WTC11 (cell line): ENCODE results near the gene SLC41A3. TPM values are rescaled to one million over a fixed set of nuclear protein-coding genes. Genes with fewer than 3 reads are reported as not detected.

Experiments used
- ATAC-seq: fragments of 200-7000 bp; cut with Tn5 transposase; 2 replicates; pipeline ENCODE4 v1.10.0; 2021; ENCODE audit warnings: mild to moderate bottlenecking, moderate library complexity
- CTCF ChIA-PET: fragments of 300-600 bp; sonication (Branson Sonifier 250); formaldehyde crosslinking; loops from one replicate; lab custom pipeline; 2021; ENCODE audit warnings: antibody characterized with exemption; lab: Charles Lee
- POLR2A ChIA-PET: fragments of 350-600 bp; sonication (Branson Sonifier 250); formaldehyde crosslinking; loops from one replicate; lab custom pipeline; 2021; ENCODE audit warnings: antibody characterized with exemption; lab: Charles Lee
- DNase-seq: peaks from one replicate; pipeline ENCODE4 v3.0.0; 2021; ENCODE audit warnings: low spot score
- H3K27ac Mint-ChIP-seq: 2 replicates; pipeline ENCODE4 v1.8.0; 2021; ENCODE audit warnings: mixed read lengths
- H3K27me3 Mint-ChIP-seq: 2 replicates; pipeline ENCODE4 v1.8.0; 2021; ENCODE audit warnings: low read depth, mild to moderate bottlenecking, moderate library complexity, mixed read lengths
- H3K36me3 Mint-ChIP-seq: 2 replicates; pipeline ENCODE4 v1.8.0; 2021; ENCODE audit warnings: mixed read lengths
- H3K4me1 Mint-ChIP-seq: 2 replicates; pipeline ENCODE4 v1.8.0; 2022; ENCODE audit warnings: mixed read lengths
- H3K4me3 Mint-ChIP-seq: 2 replicates; pipeline ENCODE4 v1.8.0; 2021; ENCODE audit warnings: mild to moderate bottlenecking, moderate library complexity, mixed read lengths
- H3K9me3 Mint-ChIP-seq: 2 replicates; pipeline ENCODE4 v1.8.0; 2021; ENCODE audit warnings: mixed read lengths
- CBFB ChIP-seq: sonication (generic); formaldehyde crosslinking; IDR thresholded peaks from 2 replicates; pipeline ENCODE4 v1.8.1; 2022; ENCODE audit warnings: mild to moderate bottlenecking, low read depth, missing genetic modification reagents
- CREB1 ChIP-seq: sonication (generic); formaldehyde crosslinking; IDR thresholded peaks from 2 replicates; pipeline ENCODE4 v1.8.0; 2023; ENCODE audit warnings: mild to moderate bottlenecking, missing genetic modification reagents
- E2F4 ChIP-seq: sonication (generic); formaldehyde crosslinking; IDR thresholded peaks from 2 replicates; pipeline ENCODE4 v1.8.1; 2022; ENCODE audit warnings: low read depth, mild to moderate bottlenecking, moderate library complexity, missing genetic modification reagents, borderline replicate concordance
- ELF4 ChIP-seq: sonication (generic); formaldehyde crosslinking; IDR thresholded peaks from 2 replicates; pipeline ENCODE4 v1.8.1; 2022; ENCODE audit warnings: low read depth, mild to moderate bottlenecking, moderate library complexity, missing genetic modification reagents
- FOXP1 ChIP-seq: sonication (generic); formaldehyde crosslinking; IDR thresholded peaks from 2 replicates; pipeline ENCODE4 v1.8.0; 2022; ENCODE audit warnings: missing genetic modification reagents, mild to moderate bottlenecking, moderate library complexity, borderline replicate concordance
- GABPB1 ChIP-seq: sonication (generic); formaldehyde crosslinking; IDR thresholded peaks from 2 replicates; pipeline ENCODE4 v1.8.1; 2023; ENCODE audit warnings: mild to moderate bottlenecking, missing genetic modification reagents
- GTF2I ChIP-seq: fragments of 250-450 bp; sonication (Bioruptor Pico); conservative IDR thresholded peaks from 2 replicates; pipeline ENCODE4 v1.4.0; 2021; ENCODE audit warnings: mild to moderate bottlenecking
- HMGA2 ChIP-seq: fragments of 250-450 bp; sonication (Bioruptor Pico); IDR thresholded peaks from 2 replicates; pipeline ENCODE4 v1.4.0; 2021; ENCODE audit warnings: mild to moderate bottlenecking, moderate library complexity
- IRF1 ChIP-seq: sonication (generic); formaldehyde crosslinking; IDR thresholded peaks from 2 replicates; pipeline ENCODE4 v1.8.0; 2023; ENCODE audit warnings: missing genetic modification reagents
- NR3C1 ChIP-seq: sonication (generic); formaldehyde crosslinking; conservative IDR thresholded peaks from 2 replicates; pipeline ENCODE4 v1.8.1; 2023; ENCODE audit warnings: low read depth, mild to moderate bottlenecking, missing genetic modification reagents
- RELA ChIP-seq: sonication (generic); formaldehyde crosslinking; IDR thresholded peaks from 2 replicates; pipeline ENCODE4 v1.8.1; 2022; ENCODE audit warnings: missing genetic modification reagents, mild to moderate bottlenecking, borderline replicate concordance
- RORB ChIP-seq: fragments of 250-450 bp; sonication (Bioruptor Pico); IDR thresholded peaks from 2 replicates; pipeline ENCODE4 v1.9.0; 2021; ENCODE audit warnings: mild to moderate bottlenecking
- SMAD3 ChIP-seq: sonication (generic); formaldehyde crosslinking; IDR thresholded peaks from 2 replicates; pipeline ENCODE4 v1.8.0; 2022; ENCODE audit warnings: missing genetic modification reagents, mild to moderate bottlenecking, borderline replicate concordance
- SMAD4 ChIP-seq: sonication (generic); formaldehyde crosslinking; IDR thresholded peaks from 2 replicates; pipeline ENCODE4 v1.8.0; 2022; ENCODE audit warnings: mild to moderate bottlenecking, missing genetic modification reagents
- SOX15 ChIP-seq: fragments of 250-450 bp; sonication (Bioruptor Pico); IDR thresholded peaks from 2 replicates; pipeline ENCODE4 v1.9.0; 2021; ENCODE audit warnings: mild to moderate bottlenecking
- TCF7 ChIP-seq: sonication (generic); formaldehyde crosslinking; IDR thresholded peaks from 2 replicates; pipeline ENCODE4 v1.8.0; 2022; ENCODE audit warnings: mild to moderate bottlenecking, low read depth, missing genetic modification reagents, moderate library complexity
- TEAD4 ChIP-seq: sonication (generic); formaldehyde crosslinking; IDR thresholded peaks from 2 replicates; pipeline ENCODE4 v1.8.0; 2022; ENCODE audit warnings: mild to moderate bottlenecking, missing genetic modification reagents
- TP53 ChIP-seq: sonication (generic); formaldehyde crosslinking; IDR thresholded peaks from 2 replicates; pipeline ENCODE4 v1.8.1; 2023; ENCODE audit warnings: mild to moderate bottlenecking, missing genetic modification reagents
- ZNF232 ChIP-seq: sonication (generic); formaldehyde crosslinking; IDR thresholded peaks from 2 replicates; pipeline ENCODE4 v1.8.0; 2022; ENCODE audit warnings: mild to moderate bottlenecking, missing genetic modification reagents
- ZNF423 ChIP-seq: fragments of 250-450 bp; sonication (Bioruptor Pico); IDR thresholded peaks from 2 replicates; pipeline ENCODE4 v2.1.2; 2022; ENCODE audit warnings: mild to moderate bottlenecking, moderate library complexity
- total RNA-seq: library from RNA; stranded (reverse); gene quantifications from 3 replicates; pipeline ENCODE4 v1.2.3, GENCODE V29; 2021
- TF ChIP-seq, protein P1 (sequence below): fragments of 250-450 bp; sonication (Bioruptor Pico); IDR thresholded peaks from 2 replicates; pipeline ENCODE4 v1.9.0; 2021; ENCODE audit warnings: mild to moderate bottlenecking
- TF ChIP-seq, protein P2 (sequence below): sonication (generic); formaldehyde crosslinking; IDR thresholded peaks from 2 replicates; pipeline ENCODE4 v1.8.0; 2022; ENCODE audit warnings: mild to moderate bottlenecking, missing genetic modification reagents
- TF ChIP-seq, protein P3 (sequence below): sonication (generic); formaldehyde crosslinking; IDR thresholded peaks from 2 replicates; pipeline ENCODE4 v1.8.1; 2022; ENCODE audit warnings: mild to moderate bottlenecking, moderate library complexity, missing genetic modification reagents
- TF ChIP-seq, protein P4 (sequence below): sonication (generic); formaldehyde crosslinking; IDR thresholded peaks from 2 replicates; pipeline ENCODE4 v1.8.1; 2023; ENCODE audit warnings: mild to moderate bottlenecking, missing genetic modification reagents, moderate library complexity

SLC41A3 gene
- total RNA-seq, 1 experiment from 2014 or later, result 28.4 TPM

DNA sequence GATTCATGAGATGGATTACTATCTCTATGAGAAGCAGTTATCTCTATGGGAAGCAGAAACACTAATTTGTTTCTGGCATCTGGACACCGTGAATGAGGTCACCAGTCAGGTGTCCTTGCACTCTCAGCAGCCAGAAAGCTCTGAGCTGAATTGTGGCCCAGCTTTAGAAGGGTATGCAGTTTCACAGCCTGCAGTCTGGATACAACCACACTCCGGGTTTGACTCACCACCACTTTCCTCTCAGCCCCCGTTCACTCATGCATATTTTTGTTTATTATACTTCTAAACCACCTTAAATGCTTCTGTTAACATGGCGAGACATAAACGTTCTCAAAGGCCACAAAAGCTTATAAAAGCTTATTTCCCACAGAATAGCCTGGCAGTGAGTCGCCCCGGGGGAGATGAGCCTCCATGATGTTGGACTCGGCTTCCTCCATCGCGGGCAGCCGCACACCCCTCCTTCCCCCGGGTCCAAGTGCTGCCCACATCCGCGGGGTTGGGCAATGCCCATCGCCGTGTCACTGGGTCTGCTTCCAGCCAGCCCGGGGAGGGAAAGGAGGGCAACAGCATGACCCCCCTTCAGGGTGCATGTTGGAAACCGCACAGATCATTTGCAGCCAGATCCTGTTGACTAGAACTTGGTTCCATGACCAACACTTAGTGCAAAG lies 16.8 kb upstream of the SLC41A3 start:
- H3K27ac Mint-ChIP-seq, result no peak overlapping the region
- no peaks in the 10 kb centered on the region; the same call in none of the 2 replicates for H3K27me3 Mint-ChIP-seq
- ChIA-PET CTCF (interaction anchor here (0.6 to 5.4 kb wide), 2 partner anchors 33 to 222 kb away, joined by 4 to 55 read pairs; no protein-coding TSS in a partner anchor), POLR2A (no interaction called here)
- DNase-seq, result no peak
- TF ChIP-seq, protein P1, sequence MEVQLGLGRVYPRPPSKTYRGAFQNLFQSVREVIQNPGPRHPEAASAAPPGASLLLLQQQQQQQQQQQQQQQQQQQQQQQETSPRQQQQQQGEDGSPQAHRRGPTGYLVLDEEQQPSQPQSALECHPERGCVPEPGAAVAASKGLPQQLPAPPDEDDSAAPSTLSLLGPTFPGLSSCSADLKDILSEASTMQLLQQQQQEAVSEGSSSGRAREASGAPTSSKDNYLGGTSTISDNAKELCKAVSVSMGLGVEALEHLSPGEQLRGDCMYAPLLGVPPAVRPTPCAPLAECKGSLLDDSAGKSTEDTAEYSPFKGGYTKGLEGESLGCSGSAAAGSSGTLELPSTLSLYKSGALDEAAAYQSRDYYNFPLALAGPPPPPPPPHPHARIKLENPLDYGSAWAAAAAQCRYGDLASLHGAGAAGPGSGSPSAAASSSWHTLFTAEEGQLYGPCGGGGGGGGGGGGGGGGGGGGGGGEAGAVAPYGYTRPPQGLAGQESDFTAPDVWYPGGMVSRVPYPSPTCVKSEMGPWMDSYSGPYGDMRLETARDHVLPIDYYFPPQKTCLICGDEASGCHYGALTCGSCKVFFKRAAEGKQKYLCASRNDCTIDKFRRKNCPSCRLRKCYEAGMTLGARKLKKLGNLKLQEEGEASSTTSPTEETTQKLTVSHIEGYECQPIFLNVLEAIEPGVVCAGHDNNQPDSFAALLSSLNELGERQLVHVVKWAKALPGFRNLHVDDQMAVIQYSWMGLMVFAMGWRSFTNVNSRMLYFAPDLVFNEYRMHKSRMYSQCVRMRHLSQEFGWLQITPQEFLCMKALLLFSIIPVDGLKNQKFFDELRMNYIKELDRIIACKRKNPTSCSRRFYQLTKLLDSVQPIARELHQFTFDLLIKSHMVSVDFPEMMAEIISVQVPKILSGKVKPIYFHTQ, result no peak
- no peak for TF ChIP-seq TCF7 (CRISPR knock-in tag)
- no peak for TF ChIP-seq ELF4 (CRISPR knock-in tag)
- TF ChIP-seq GABPB1, result no peak
- TF ChIP-seq CREB1, result no peak
- TF ChIP-seq, protein P2, sequence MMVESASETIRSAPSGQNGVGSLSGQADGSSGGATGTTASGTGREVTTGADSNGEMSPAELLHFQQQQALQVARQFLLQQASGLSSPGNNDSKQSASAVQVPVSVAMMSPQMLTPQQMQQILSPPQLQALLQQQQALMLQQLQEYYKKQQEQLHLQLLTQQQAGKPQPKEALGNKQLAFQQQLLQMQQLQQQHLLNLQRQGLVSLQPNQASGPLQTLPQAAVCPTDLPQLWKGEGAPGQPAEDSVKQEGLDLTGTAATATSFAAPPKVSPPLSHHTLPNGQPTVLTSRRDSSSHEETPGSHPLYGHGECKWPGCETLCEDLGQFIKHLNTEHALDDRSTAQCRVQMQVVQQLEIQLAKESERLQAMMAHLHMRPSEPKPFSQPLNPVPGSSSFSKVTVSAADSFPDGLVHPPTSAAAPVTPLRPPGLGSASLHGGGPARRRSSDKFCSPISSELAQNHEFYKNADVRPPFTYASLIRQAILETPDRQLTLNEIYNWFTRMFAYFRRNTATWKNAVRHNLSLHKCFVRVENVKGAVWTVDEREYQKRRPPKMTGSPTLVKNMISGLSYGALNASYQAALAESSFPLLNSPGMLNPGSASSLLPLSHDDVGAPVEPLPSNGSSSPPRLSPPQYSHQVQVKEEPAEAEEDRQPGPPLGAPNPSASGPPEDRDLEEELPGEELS (CRISPR knock-in tag), result no peak
- TF ChIP-seq, protein P3, sequence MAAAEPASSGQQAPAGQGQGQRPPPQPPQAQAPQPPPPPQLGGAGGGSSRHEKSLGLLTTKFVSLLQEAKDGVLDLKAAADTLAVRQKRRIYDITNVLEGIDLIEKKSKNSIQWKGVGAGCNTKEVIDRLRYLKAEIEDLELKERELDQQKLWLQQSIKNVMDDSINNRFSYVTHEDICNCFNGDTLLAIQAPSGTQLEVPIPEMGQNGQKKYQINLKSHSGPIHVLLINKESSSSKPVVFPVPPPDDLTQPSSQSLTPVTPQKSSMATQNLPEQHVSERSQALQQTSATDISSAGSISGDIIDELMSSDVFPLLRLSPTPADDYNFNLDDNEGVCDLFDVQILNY (CRISPR knock-in tag), result no peak
- TF ChIP-seq GTF2I (CRISPR knock-in tag), result no peak
- TF ChIP-seq IRF1, result no peak
- TF ChIP-seq TEAD4 (CRISPR knock-in tag), result no peak
- no peak for TF ChIP-seq HMGA2
- TF ChIP-seq TP53 (CRISPR knock-in tag), result no peak
- no peak for TF ChIP-seq RELA (CRISPR knock-in tag)
- TF ChIP-seq FOXP1 (CRISPR knock-in tag), result no peak
- TF ChIP-seq NR3C1 (CRISPR knock-in tag), result no peak
- no peak for TF ChIP-seq ZNF423 (CRISPR knock-in tag)
- no peak for TF ChIP-seq E2F4
- peaks cover 24% of the 10 kb centered on the region for H3K9me3 Mint-ChIP-seq
- H3K36me3 Mint-ChIP-seq, result peaks cover 19% of the 10 kb centered on the region
- H3K4me3 Mint-ChIP-seq, result no peak overlapping the region
- no peaks in the 10 kb centered on the region for H3K4me1 Mint-ChIP-seq
- ATAC-seq, result no peak

DNA sequence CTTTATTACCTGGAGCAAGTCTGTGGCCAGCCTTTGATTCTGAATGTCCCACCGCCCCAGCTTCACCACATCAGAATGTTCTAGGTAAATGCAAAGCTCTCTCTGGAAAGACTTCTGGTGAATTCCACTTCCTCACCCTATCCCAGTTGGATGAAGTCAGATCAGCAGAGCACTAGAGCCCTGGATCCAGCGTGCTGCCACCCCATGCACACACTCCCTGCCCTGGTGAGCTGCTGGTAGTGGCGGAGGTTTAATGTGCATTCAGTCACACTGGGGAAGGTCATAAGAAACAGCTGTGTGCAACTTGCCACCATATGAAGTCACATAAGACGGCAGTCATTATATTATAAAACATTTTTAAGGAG lies 16.3 kb upstream of the SLC41A3 start:
- peaks cover 24% of the 10 kb centered on the region for H3K36me3 Mint-ChIP-seq
- ChIA-PET CTCF (interaction anchor here (5.4 kb wide), 1 partner anchor 33 kb away, joined by 55 read pairs; no protein-coding TSS in a partner anchor), POLR2A (no interaction called here)
- DNase-seq (no peak), ATAC-seq (no peak)
- no peaks in the 10 kb centered on the region for H3K4me1 Mint-ChIP-seq
- H3K27ac Mint-ChIP-seq, result no peak overlapping the region
- peaks cover 30% of the 10 kb centered on the region for H3K9me3 Mint-ChIP-seq
- no peak for TF ChIP-seq RORB (CRISPR knock-in tag)
- TF ChIP-seq CBFB, result no peak
- no peak for TF ChIP-seq SOX15 (CRISPR knock-in tag)
- TF ChIP-seq, protein P4, sequence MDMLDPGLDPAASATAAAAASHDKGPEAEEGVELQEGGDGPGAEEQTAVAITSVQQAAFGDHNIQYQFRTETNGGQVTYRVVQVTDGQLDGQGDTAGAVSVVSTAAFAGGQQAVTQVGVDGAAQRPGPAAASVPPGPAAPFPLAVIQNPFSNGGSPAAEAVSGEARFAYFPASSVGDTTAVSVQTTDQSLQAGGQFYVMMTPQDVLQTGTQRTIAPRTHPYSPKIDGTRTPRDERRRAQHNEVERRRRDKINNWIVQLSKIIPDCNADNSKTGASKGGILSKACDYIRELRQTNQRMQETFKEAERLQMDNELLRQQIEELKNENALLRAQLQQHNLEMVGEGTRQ (CRISPR knock-in tag), result no peak
- TF ChIP-seq SMAD4 (CRISPR knock-in tag), result no peak
- TF ChIP-seq ZNF232 (CRISPR knock-in tag), result no peak
- TF ChIP-seq, protein P2 (CRISPR knock-in tag), result no peak
- TF ChIP-seq SMAD3 (CRISPR knock-in tag), result no peak
- no peak overlapping the region for H3K4me3 Mint-ChIP-seq
- H3K27me3 Mint-ChIP-seq, result no peaks in the 10 kb centered on the region; the same call in none of the 2 replicates
